GM21423 (cell line): Measurements from ENCODE around the gene CCDC24.

Experiments used
- ATAC-seq: cut with Tn5 transposase; IDR thresholded peaks from one replicate; pipeline ENCODE4 v1.9.1; 2021; ENCODE audit warnings: mild to moderate bottlenecking, moderate library complexity; ENCODE audit not compliant: unreplicated experiment

The CCDC24 gene

GRCh38 chr1:43995984-43996732, 4.8 kb downstream of the CCDC24 start:
- no peak for ATAC-seq

- ATAC-seq, result no peak
Measured at GRCh38 chr1:43996733-43997115, 5.3 kb downstream of the CCDC24 start.

GRCh38 chr1:43997295-43997999, 6.0 kb downstream of the CCDC24 start:
- ATAC-seq, result no peak

- ATAC-seq, result no peak
Measured at GRCh38 chr1:43998000-43998378, 6.6 kb downstream of the CCDC24 start.

GRCh38 chr1:43999455-43999854, 8.1 kb downstream of the CCDC24 start:
- no peak for ATAC-seq

- ATAC-seq, result no peak
Measured at GRCh38 chr1:44000122-44000665, 8.8 kb downstream of the CCDC24 start.

GRCh38 chr1:44002165-44002564, 10.8 kb downstream of the CCDC24 start:
- no peak for ATAC-seq

GRCh38 chr1:44002606-44003157, 11.3 kb downstream of the CCDC24 start:
- no peak for ATAC-seq

- ATAC-seq, result no peak
Measured at GRCh38 chr1:44008259-44008658, 16.9 kb downstream of the CCDC24 start.

- ATAC-seq, result no peak
Measured at GRCh38 chr1:44010935-44011471, 19.6 kb downstream of the CCDC24 start.

GRCh38 chr1:44012404-44012803, 21.0 kb downstream of the CCDC24 start:
- ATAC-seq, result no peak

- ATAC-seq, result no peak
Measured at GRCh38 chr1:44012941-44013609, 21.7 kb downstream of the CCDC24 start.

- ATAC-seq, result no peak
Measured at GRCh38 chr1:44013949-44014348, 22.6 kb downstream of the CCDC24 start.

GRCh38 chr1:44014365-44015104, 23.1 kb downstream of the CCDC24 start:
- ATAC-seq, result no peak

GRCh38 chr1:44015206-44015605, 23.8 kb downstream of the CCDC24 start:
- ATAC-seq, result no peak

- no peak for ATAC-seq
Measured at GRCh38 chr1:44016041-44016889, 24.9 kb downstream of the CCDC24 start.

- no peak for ATAC-seq
Measured at GRCh38 chr1:44016890-44017400, 25.5 kb downstream of the CCDC24 start.

- ATAC-seq, result no peak
Measured at GRCh38 chr1:44019466-44019948, 28.1 kb downstream of the CCDC24 start.

- no peak for ATAC-seq
Measured at GRCh38 chr1:44020464-44020863, 29.1 kb downstream of the CCDC24 start.
